Neuronal stem cell (in vitro differentiated cells): ENCODE data around the gene AHNAK.
"Not testable (repeated sequence)": the region's sequence is repeated elsewhere in the genome, so short reads cannot be mapped to it uniquely, and the experiment has no call there.

Source experiments
- DNase-seq: peaks from one replicate; pipeline ENCODE4 v3.0.0-alpha.2; 2013; ENCODE audit warnings: low spot score
- H2AFZ ChIP-seq: one replicate; pipeline ENCODE4 v1.6.1; 2013; ENCODE audit warnings: mild to moderate bottlenecking, low read length, inconsistent platforms
- H2AK5ac ChIP-seq: 2 replicates; pipeline ENCODE4 v1.6.1; 2013; ENCODE audit warnings: low read depth, mild to moderate bottlenecking, inconsistent platforms, low read length, moderate library complexity, mixed read lengths
- H2BK120ac ChIP-seq: 2 replicates; pipeline ENCODE4 v1.6.1; 2013; ENCODE audit warnings: low read depth, mild to moderate bottlenecking, inconsistent platforms, low read length, moderate library complexity, mixed read lengths
- H2BK12ac ChIP-seq: one replicate; pipeline ENCODE4 v1.6.1; 2013; ENCODE audit warnings: low read length, inconsistent platforms
- H2BK15ac ChIP-seq: 2 replicates; pipeline ENCODE4 v1.6.1; 2013; ENCODE audit warnings: mild to moderate bottlenecking, low read length, inconsistent platforms, mixed read lengths
- H2BK5ac ChIP-seq: one replicate; pipeline ENCODE4 v1.6.1; 2013; ENCODE audit warnings: inconsistent platforms, mild to moderate bottlenecking, low read length, moderate library complexity
- H3K14ac ChIP-seq: one replicate; pipeline ENCODE4 v1.6.1; 2013; ENCODE audit warnings: low read length, inconsistent platforms
- H3K18ac ChIP-seq: 2 replicates; pipeline ENCODE4 v1.6.1; 2013; ENCODE audit warnings: low read length, inconsistent platforms
- H3K23ac ChIP-seq: 2 replicates; pipeline ENCODE4 v1.6.1; 2013; ENCODE audit warnings: low read depth, mild to moderate bottlenecking, mixed read lengths, low read length, inconsistent platforms; ENCODE audit not compliant: poor library complexity
- H3K27ac ChIP-seq: replicated peaks from 3 replicates; pipeline ENCODE4 v1.5.1; 2013; ENCODE audit warnings: low read length, inconsistent platforms
- H3K27me3 ChIP-seq, 3 experiments: 2 replicates each; pipeline ENCODE4 v1.6.1; 2013; ENCODE audit warnings: low read length in 3 of 3, mild to moderate bottlenecking in 2 of 3, inconsistent platforms in 1 of 3, low read depth in 1 of 3, mixed read lengths in 1 of 3, moderate library complexity in 1 of 3; ENCODE audit not compliant: control insufficient read depth in 3 of 3, insufficient read depth in 3 of 3
- H3K36me3 ChIP-seq, 2 donors: replicated peaks in 1 of 2; 2 replicates each; pipeline ENCODE4 v1.6.1; 2013; ENCODE audit warnings: low read length in 2 of 2; ENCODE audit not compliant: control insufficient read depth in 2 of 2, insufficient read depth in 2 of 2
- H3K4ac ChIP-seq: 2 replicates; pipeline ENCODE4 v1.6.1; 2013; ENCODE audit warnings: inconsistent platforms, mild to moderate bottlenecking, low read length, moderate library complexity
- H3K4me1 ChIP-seq, 2 donors: 1 replicate in 1 of 2; 2 replicates in 1 of 2; pipeline ENCODE4 v1.6.1; 2013; ENCODE audit warnings: low read length in 2 of 2, low read depth in 1 of 2; ENCODE audit not compliant: control insufficient read depth in 2 of 2, insufficient read depth in 1 of 2
- H3K4me2 ChIP-seq: one replicate; pipeline ENCODE4 v1.6.1; 2013; ENCODE audit warnings: mild to moderate bottlenecking, low read length, inconsistent platforms; ENCODE audit not compliant: insufficient read depth, poor library complexity, severe bottlenecking
- H3K4me3 ChIP-seq, 2 donors: 2 replicates each; pipeline ENCODE4 v1.5.1; 2013; ENCODE audit warnings: low read length in 2 of 2, mild to moderate bottlenecking in 2 of 2, inconsistent platforms in 1 of 2, moderate library complexity in 1 of 2
- H3K79me1 ChIP-seq: one replicate; pipeline ENCODE4 v1.6.1; 2013; ENCODE audit warnings: low read depth, mild to moderate bottlenecking, inconsistent platforms, low read length, moderate library complexity
- H3K9ac ChIP-seq: one replicate; pipeline ENCODE4 v1.6.1; 2013; ENCODE audit warnings: mild to moderate bottlenecking, low read depth, low read length, inconsistent platforms; ENCODE audit not compliant: poor library complexity
- H3K9me3 ChIP-seq, 2 donors: replicated peaks in 1 of 2; 2 replicates each; pipeline versions ENCODE3 to v1.6.1; 2013; ENCODE audit warnings: low read length in 2 of 2, mild to moderate bottlenecking in 2 of 2, inconsistent platforms in 1 of 2, low read depth in 1 of 2, mixed read lengths in 1 of 2, moderate library complexity in 1 of 2; ENCODE audit not compliant: control insufficient read depth in 2 of 2, insufficient read depth in 1 of 2
- H4K8ac ChIP-seq: one replicate; pipeline ENCODE4 v1.6.1; 2013; ENCODE audit warnings: low read depth, mild to moderate bottlenecking, inconsistent platforms, low read length, moderate library complexity
- H4K91ac ChIP-seq: one replicate; pipeline ENCODE4 v1.6.1; 2013; ENCODE audit warnings: low read length, low read depth, mild to moderate bottlenecking, inconsistent platforms; ENCODE audit not compliant: poor library complexity
- WGBS, 2 donors: extraction: QIAGEN DNeasy Blood & Tissue Kit; methylation state at CpG; one replicate each; pipeline ENCODE4 v1.1.7; 2013; ENCODE audit warnings: missing lambda C conversion rate in 2 of 2, mixed read lengths in 1 of 2; ENCODE audit not compliant: insufficient read length in 2 of 2, insufficient replicate concordance in 1 of 2; ENCODE audit errors: extremely low coverage in 2 of 2; 5-methylcytosine and 5-hydroxymethylcytosine counted together

Gene AHNAK

GRCh38 chr11:62451241-62451621, 95.4 kb downstream of the AHNAK start:
- Histone ChIP-seq H3K9me3 (peaks cover 0 to 6% of the 10 kb centered on the region in 2 donors), H2AFZ (no peak overlapping the region), H3K4me1 (no peaks in the 10 kb centered on the region), H4K91ac (no peak overlapping the region), H3K4ac (no peak overlapping the region), H3K4me3 (no peak overlapping the region), H4K8ac (no peak overlapping the region), H2BK5ac (no peak overlapping the region), H3K4me2 (no peak overlapping the region), H3K79me1 (no peaks in the 10 kb centered on the region), H3K36me3 (no peaks in the 10 kb centered on the region), H2BK120ac (no peak overlapping the region), H3K23ac (no peak overlapping the region), H2BK12ac (no peak overlapping the region), H2BK15ac (no peak overlapping the region), H3K14ac (no peak overlapping the region), H2AK5ac (no peak overlapping the region), H3K27me3 (peaks cover 0 to 13% (median 0%) of the 10 kb centered on the region in 3 experiments), H3K27ac (no peak overlapping the region), H3K18ac (no peak overlapping the region), H3K9ac (no peak overlapping the region)
- DNase-seq = no peak
- WGBS, 2 donors = no CpG with 5 or more reads among the region's 8 CpGs

- H3K18ac ChIP-seq = peak overlapping the region; percentile 19
- peaks cover 0 to 2% of the 10 kb centered on the region in 2 donors for H3K9me3 ChIP-seq
- H2BK5ac ChIP-seq = no peak overlapping the region
- H3K14ac ChIP-seq = peak overlapping the region; percentile 94
- peak overlapping the region; percentile 32 for H3K23ac ChIP-seq
- H3K79me1 ChIP-seq = no peaks in the 10 kb centered on the region
- H3K27ac ChIP-seq = no peak overlapping the region
- H2BK15ac ChIP-seq = no peak overlapping the region
- no peak overlapping the region for H3K4ac ChIP-seq
- no peaks in the 10 kb centered on the region for H3K4me1 ChIP-seq
- H2AK5ac ChIP-seq = no peak overlapping the region
- no peak for DNase-seq
- H2BK120ac ChIP-seq = no peak overlapping the region
- no CpG with 5 or more reads among the region's 15 CpGs for WGBS, 2 donors
- H3K36me3 ChIP-seq = no peaks in the 10 kb centered on the region
- no peak overlapping the region for H3K9ac ChIP-seq
- peaks cover 0 to 14% (median 0%) of the 10 kb centered on the region in 3 experiments for H3K27me3 ChIP-seq
- H3K4me3 ChIP-seq = no peak overlapping the region
- H4K91ac ChIP-seq = no peak overlapping the region
- no peak overlapping the region for H2AFZ ChIP-seq
- no peak overlapping the region for H4K8ac ChIP-seq
- no peak overlapping the region for H2BK12ac ChIP-seq
- H3K4me2 ChIP-seq = no peak overlapping the region
Observed at GRCh38 chr11:62450543-62451240, 95.9 kb downstream of the AHNAK start.

GRCh38 chr11:62449912-62450311, 96.7 kb downstream of the AHNAK start:
- WGBS, 2 donors = no CpG with 5 or more reads among the region's 7 CpGs
- H2BK5ac ChIP-seq = not testable (repeated sequence)

GRCh38 chr11:62449451-62449851, 97.2 kb downstream of the AHNAK start:
- no peak overlapping the region for H4K8ac ChIP-seq
- H2AFZ ChIP-seq = no peak overlapping the region
- H3K79me1 ChIP-seq = no peaks in the 10 kb centered on the region
- no peak overlapping the region for H2BK120ac ChIP-seq
- H3K4me2 ChIP-seq = no peak overlapping the region
- no CpG with 5 or more reads among the region's 9 CpGs for WGBS, 2 donors
- peaks cover 0 to under 1% of the 10 kb centered on the region in 2 donors for H3K9me3 ChIP-seq
- H3K23ac ChIP-seq = no peak overlapping the region
- H3K4ac ChIP-seq = no peak overlapping the region
- no peak overlapping the region for H3K4me3 ChIP-seq
- no peaks in the 10 kb centered on the region for H3K36me3 ChIP-seq
- peaks cover 0 to 3% of the 10 kb centered on the region in 2 donors for H3K4me1 ChIP-seq
- no peak overlapping the region for H3K14ac ChIP-seq
- no peak overlapping the region for H2BK12ac ChIP-seq
- no peak overlapping the region for H4K91ac ChIP-seq
- no peak overlapping the region for H2BK5ac ChIP-seq
- H3K18ac ChIP-seq = no peak overlapping the region
- no peak overlapping the region for H3K27ac ChIP-seq
- no peak overlapping the region for H2BK15ac ChIP-seq
- H3K27me3 ChIP-seq = peaks cover 0 to 23% (median 0%) of the 10 kb centered on the region in 3 experiments
- no peak overlapping the region for H2AK5ac ChIP-seq
- H3K9ac ChIP-seq = no peak overlapping the region
- no peak for DNase-seq

More at GRCh38 chr11:62449912-62450311, 96.7 kb downstream of the AHNAK start:
- H3K9ac ChIP-seq, H3K9me3 ChIP-seq, H3K27ac ChIP-seq, H3K4me1 ChIP-seq, H3K18ac ChIP-seq, H2AK5ac ChIP-seq, H4K91ac ChIP-seq, H2AFZ ChIP-seq, H3K36me3 ChIP-seq, H2BK15ac ChIP-seq, H2BK12ac ChIP-seq, H3K23ac ChIP-seq, H4K8ac ChIP-seq, H3K4me3 ChIP-seq, H3K4me2 ChIP-seq, H3K79me1 ChIP-seq, H3K4ac ChIP-seq, H2BK120ac ChIP-seq, DNase-seq, H3K14ac ChIP-seq: not testable (repeated sequence)
- peaks cover 0 to 19% (median 0%) of the 10 kb centered on the region in 3 experiments for H3K27me3 ChIP-seq
